ACC112 (cell line): ENCODE data around the gene DDR2.
"Not testable (repeated sequence)": the region's sequence is repeated elsewhere in the genome, so short reads cannot be mapped to it uniquely, and the experiment has no call there.

Experiments
- H2AFZ ChIP-seq: fragments of 200-600 bp; sonication (generic); one replicate; pipeline ENCODE4 v1.6.0; 2017; ENCODE audit warnings: antibody characterized with exemption, low read length; ENCODE audit not compliant: unreplicated experiment
- H3K27ac ChIP-seq: fragments of 200-600 bp; sonication (generic); 2 replicates; pipeline ENCODE4 v1.5.1; 2014; ENCODE audit warnings: low read depth, mild to moderate bottlenecking, antibody characterized with exemption, low read length, moderate library complexity
- H3K27me3 ChIP-seq: fragments of 200-600 bp; sonication (generic); 2 replicates; pipeline ENCODE4 v1.6.1; 2014; ENCODE audit warnings: mild to moderate bottlenecking, antibody characterized with exemption, low read length, moderate library complexity, mixed read lengths; ENCODE audit not compliant: insufficient read depth
- H3K36me3 ChIP-seq: fragments of 200-600 bp; sonication (generic); 2 replicates; pipeline ENCODE4 v1.6.1; 2016; ENCODE audit warnings: mild to moderate bottlenecking, antibody characterized with exemption, low read length, moderate library complexity, mixed read lengths; ENCODE audit not compliant: insufficient read depth
- H3K4me1 ChIP-seq: fragments of 200-600 bp; sonication (generic); one replicate; pipeline ENCODE4 v1.6.1; 2016; ENCODE audit warnings: low read length, mixed read lengths; ENCODE audit not compliant: insufficient read depth, unreplicated experiment, control insufficient read depth
- H3K4me3 ChIP-seq: fragments of 200-600 bp; sonication (generic); 2 replicates; pipeline ENCODE4 v1.5.1; 2014; ENCODE audit warnings: mild to moderate bottlenecking, low read depth, low read length
- H3K79me2 ChIP-seq: fragments of 200-600 bp; sonication (generic); one replicate; pipeline ENCODE4 v1.6.0; 2016; ENCODE audit warnings: low read length; ENCODE audit not compliant: control insufficient read depth, unreplicated experiment, insufficient read depth

DDR2 gene

DNA sequence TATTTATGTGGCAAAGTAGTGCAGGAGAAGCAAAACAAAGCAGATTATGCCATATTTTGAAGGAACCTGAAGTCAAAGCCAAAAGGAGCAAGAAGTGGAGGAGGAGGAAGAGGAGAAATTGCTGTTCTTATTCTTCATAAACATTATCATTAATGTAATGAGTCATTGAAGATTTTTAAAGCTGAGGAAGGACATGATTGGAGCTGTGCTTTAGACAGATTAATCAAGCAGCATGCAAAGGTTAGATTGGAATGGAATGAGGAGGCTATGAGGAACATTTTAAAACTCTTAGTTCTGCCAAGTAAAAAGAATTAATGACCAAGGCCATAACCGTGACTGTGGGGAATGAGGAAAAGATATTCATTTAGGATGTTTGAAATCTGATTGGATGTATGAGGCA is 125.2 kb downstream of the DDR2 start:
- Histone ChIP-seq H3K36me3 (peaks cover 69% of the 10 kb centered on the region), H3K4me3 (no peak overlapping the region), H3K27me3 (no peaks in the 10 kb centered on the region), H3K27ac (peak overlapping the region; percentile 51), H3K4me1 (peaks cover 45% of the 10 kb centered on the region), H3K79me2 (no peaks in the 10 kb centered on the region), H2AFZ (no peak overlapping the region)

DNA sequence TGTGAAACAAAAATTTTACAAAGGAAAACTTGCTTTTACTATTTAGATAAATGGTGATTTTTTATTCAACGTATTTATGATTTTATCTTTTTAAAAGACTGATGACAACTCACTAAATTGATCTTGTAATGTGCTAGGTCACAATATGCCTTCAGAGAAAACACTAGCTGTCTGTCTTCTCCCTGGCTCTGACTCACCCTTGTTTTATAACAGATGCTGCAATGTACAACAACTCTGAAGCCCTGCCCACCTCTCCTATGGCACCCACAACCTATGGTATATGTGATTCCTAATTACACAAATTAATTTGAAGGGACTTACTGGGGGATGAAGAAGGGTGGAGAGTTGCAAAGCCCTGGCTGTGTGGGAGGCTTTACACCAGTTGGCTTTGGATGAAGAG is 133.5 kb downstream of the DDR2 start:
- no peaks in the 10 kb centered on the region for H3K27me3 ChIP-seq
- H3K79me2 ChIP-seq, result no peaks in the 10 kb centered on the region
- H3K36me3 ChIP-seq, result peaks cover 62% of the 10 kb centered on the region
- no peak overlapping the region for H2AFZ ChIP-seq
- no peak overlapping the region for H3K4me3 ChIP-seq
- no peak overlapping the region for H3K27ac ChIP-seq
- H3K4me1 ChIP-seq, result no peaks in the 10 kb centered on the region

- Histone ChIP-seq H3K79me2 (no peaks in the 10 kb centered on the region), H3K27me3 (no peaks in the 10 kb centered on the region), H3K36me3 (peaks cover 83% of the 10 kb centered on the region), H2AFZ (no peak overlapping the region), H3K4me1 (peaks cover 13% of the 10 kb centered on the region), H3K27ac (peak overlapping the region; percentile 67), H3K4me3 (no peak overlapping the region)
Measured at GRCh38 chr1:162772571-162773154, 140.4 kb downstream of the DDR2 start.

- Histone ChIP-seq H3K79me2 (no peaks in the 10 kb centered on the region), H3K4me3 (no peak overlapping the region), H3K4me1 (peaks cover 13% of the 10 kb centered on the region), H3K36me3 (peaks cover 84% of the 10 kb centered on the region), H3K27me3 (no peaks in the 10 kb centered on the region), H2AFZ (no peak overlapping the region), H3K27ac (no peak overlapping the region)
Measured at GRCh38 chr1:162774007-162774406, 141.7 kb downstream of the DDR2 start.

DNA sequence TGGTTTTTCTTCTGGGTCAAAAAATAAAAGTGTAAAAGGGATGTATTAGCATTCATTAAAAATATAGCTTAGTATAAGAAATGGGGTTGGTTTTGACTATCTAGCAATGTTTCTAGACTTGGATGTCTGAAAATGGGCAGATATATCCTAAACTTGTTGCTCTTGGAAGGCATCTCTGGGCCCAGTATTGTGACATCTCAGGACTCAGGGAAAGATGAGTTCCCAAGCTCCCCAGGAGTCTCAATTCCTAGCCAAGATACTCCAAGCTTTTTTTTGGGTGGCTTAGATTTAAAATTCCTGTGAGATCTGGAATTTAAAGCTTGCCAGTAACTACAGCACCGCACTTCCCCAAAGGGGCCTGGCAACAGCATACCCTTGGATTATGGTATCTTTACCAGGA is 146.8 kb downstream of the DDR2 start:
- Histone ChIP-seq H3K27ac (no peak overlapping the region), H3K4me3 (no peak overlapping the region), H3K27me3 (no peaks in the 10 kb centered on the region), H3K79me2 (no peaks in the 10 kb centered on the region), H3K36me3 (peaks cover 72% of the 10 kb centered on the region), H2AFZ (no peak overlapping the region), H3K4me1 (no peaks in the 10 kb centered on the region)

- Histone ChIP-seq H3K4me1 (no peaks in the 10 kb centered on the region), H2AFZ (no peak overlapping the region), H3K79me2 (no peaks in the 10 kb centered on the region), H3K4me3 (no peak overlapping the region), H3K27ac (no peak overlapping the region), H3K36me3 (peaks cover 38% of the 10 kb centered on the region), H3K27me3 (no peaks in the 10 kb centered on the region)
Measured at GRCh38 chr1:162782671-162783070, 150.4 kb downstream of the DDR2 start.

DNA sequence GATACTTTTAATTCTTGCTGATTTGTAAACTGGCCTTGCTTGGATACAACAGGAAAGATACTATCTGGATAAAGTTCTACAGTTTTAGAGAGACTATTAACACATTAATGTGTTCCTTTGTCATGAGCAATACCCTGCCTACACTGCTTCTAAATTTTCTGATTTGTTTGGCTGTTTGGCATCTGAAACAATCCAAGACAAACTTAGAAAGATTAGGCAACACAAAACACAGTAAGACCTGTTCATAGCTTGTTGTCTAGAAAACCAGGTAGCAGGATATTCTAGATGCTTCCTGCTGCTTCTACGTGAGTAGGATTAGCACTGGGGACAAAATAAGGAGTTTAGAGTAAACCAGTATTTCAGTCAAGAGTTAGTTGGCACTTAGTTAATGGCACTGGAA is 152.7 kb downstream of the DDR2 start:
- H3K27me3 ChIP-seq, H2AFZ ChIP-seq, H3K79me2 ChIP-seq, H3K4me1 ChIP-seq, H3K27ac ChIP-seq, H3K4me3 ChIP-seq: not testable (repeated sequence)
- H3K36me3 ChIP-seq, result peaks cover 18% of the 10 kb centered on the region

DNA sequence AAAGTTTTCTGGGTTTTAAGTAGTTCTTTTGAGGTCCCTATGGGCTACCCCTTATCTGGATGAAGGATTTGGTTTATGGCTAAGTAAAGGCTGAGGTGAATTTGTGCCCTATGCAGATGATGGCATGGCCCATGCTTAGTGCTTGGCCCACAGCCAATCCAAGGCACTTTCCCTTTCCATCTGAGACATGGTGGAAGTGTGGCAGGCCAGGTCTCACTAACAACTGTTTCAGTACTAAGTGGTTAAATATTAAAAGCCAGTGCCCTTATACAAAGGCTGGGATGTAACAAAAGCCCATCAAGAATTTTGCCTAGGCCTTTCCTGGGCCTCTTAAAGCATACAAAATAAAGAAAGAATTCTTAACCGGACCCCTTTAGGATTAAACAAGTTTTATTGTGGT is 156.5 kb downstream of the DDR2 start:
- H2AFZ ChIP-seq, H3K4me3 ChIP-seq, H3K4me1 ChIP-seq, H3K79me2 ChIP-seq, H3K36me3 ChIP-seq, H3K27me3 ChIP-seq, H3K27ac ChIP-seq: not testable (repeated sequence)

- not testable (repeated sequence) for H3K27ac ChIP-seq, H3K4me1 ChIP-seq
- H3K4me3 ChIP-seq, result peak within 1 kb of the TSS; percentile 75
Measured at GRCh38 chr1:162790303-162790984, 158.2 kb downstream of the DDR2 start, which contains the start of gene HSD17B7. Gene HSD17B7 (plus strand): TSS chr1:162790702. CDS start chr1:162790801, 99 bp downstream.

DNA sequence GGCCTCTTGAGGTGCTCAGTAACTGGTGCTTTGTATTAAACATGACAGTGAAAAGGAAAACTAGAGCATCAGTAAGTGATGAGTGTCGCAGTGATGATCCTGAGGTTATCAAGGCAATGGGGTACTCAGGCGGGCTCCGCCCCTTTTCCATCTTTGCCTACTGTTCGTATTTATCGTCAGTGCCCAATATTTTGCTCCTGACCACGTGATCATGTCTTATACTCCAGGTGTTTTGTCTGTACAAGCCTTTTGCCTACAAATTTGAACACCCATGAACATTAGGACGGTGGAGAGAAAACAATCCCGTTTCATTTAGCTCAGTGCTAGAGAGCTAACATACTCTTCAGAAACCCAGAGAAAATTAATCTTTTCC is 158.7 kb downstream of the DDR2 start:
- H3K27ac ChIP-seq, H3K27me3 ChIP-seq, H2AFZ ChIP-seq, H3K79me2 ChIP-seq, H3K4me1 ChIP-seq, H3K36me3 ChIP-seq: not testable (repeated sequence)
- peak overlapping the region; percentile 75 for H3K4me3 ChIP-seq

More at GRCh38 chr1:162790303-162790984, 158.2 kb downstream of the DDR2 start, which contains the start of gene HSD17B7:
- H3K79me2 ChIP-seq, H3K27me3 ChIP-seq, H3K36me3 ChIP-seq: not testable (repeated sequence)
- H2AFZ ChIP-seq, result peak within 1 kb of the TSS; percentile 69

GRCh38 chr1:162794284-162794683 is 162.0 kb downstream of the DDR2 start:
- 0 out of 2 replicates have a peak overlapping the region, but pooled peaks have one; percentile 21 for H3K4me3 ChIP-seq
- not testable (repeated sequence) for H3K27ac ChIP-seq, H3K4me1 ChIP-seq, H2AFZ ChIP-seq, H3K27me3 ChIP-seq, H3K36me3 ChIP-seq, H3K79me2 ChIP-seq
